PC-3 (cell line): ENCODE results near the gene IRF2.

ENCODE experiments used
- EZH2phosphoT487 ChIP-seq: fragments of 300-600 bp; sonication (generic); IDR thresholded peaks from 2 replicates; pipeline ENCODE4 v1.6.1; 2018; ENCODE audit warnings: mild to moderate bottlenecking, antibody characterized with exemption, low read length, borderline replicate concordance
- TF ChIP-seq, protein P1 (sequence below): fragments of 300-600 bp; sonication (generic); conservative IDR thresholded peaks from 2 replicates; pipeline ENCODE4 v1.5.1; 2017; ENCODE audit warnings: antibody characterized with exemption, low read depth, mild to moderate bottlenecking, low read length

DNA sequence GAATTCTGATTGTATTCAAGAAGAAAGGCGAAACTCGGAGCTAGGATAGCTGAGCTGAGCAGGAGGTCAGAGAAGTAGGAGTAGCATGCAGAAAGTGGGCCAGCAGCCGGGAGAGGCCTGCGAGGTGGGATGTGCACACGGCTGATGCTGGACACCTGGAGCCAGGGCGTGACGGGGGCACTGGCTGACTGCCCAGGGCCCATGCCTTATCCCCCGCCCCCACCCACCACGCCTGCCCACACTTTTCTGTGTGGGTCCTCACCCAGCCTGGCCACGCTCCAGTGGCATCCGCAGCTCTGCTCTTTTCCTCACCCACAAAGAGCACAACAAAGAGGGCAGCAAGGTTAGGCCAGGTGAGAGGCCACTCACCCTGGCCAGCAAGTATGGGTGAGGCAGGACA lies 30.0 kb upstream of the IRF2 start:
- TF ChIP-seq, protein P1, sequence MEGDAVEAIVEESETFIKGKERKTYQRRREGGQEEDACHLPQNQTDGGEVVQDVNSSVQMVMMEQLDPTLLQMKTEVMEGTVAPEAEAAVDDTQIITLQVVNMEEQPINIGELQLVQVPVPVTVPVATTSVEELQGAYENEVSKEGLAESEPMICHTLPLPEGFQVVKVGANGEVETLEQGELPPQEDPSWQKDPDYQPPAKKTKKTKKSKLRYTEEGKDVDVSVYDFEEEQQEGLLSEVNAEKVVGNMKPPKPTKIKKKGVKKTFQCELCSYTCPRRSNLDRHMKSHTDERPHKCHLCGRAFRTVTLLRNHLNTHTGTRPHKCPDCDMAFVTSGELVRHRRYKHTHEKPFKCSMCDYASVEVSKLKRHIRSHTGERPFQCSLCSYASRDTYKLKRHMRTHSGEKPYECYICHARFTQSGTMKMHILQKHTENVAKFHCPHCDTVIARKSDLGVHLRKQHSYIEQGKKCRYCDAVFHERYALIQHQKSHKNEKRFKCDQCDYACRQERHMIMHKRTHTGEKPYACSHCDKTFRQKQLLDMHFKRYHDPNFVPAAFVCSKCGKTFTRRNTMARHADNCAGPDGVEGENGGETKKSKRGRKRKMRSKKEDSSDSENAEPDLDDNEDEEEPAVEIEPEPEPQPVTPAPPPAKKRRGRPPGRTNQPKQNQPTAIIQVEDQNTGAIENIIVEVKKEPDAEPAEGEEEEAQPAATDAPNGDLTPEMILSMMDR: no peak
- TF ChIP-seq EZH2phosphoT487: no peak
